BLaER1 treated with 17β-estradiol and CSF1 and Interleukin-3, amounts not matched to agents 10 nM and 100 nM (cell line): Measurements from ENCODE around the gene FAU.

Experiments used
- H3K27ac ChIP-seq, 11 experiments: shearing (Covaris generic); formaldehyde crosslinking; 2 replicates each; pipeline ENCODE4 v1.8.1; 2022
- H3K27me3 ChIP-seq, 11 experiments: shearing (Covaris generic); formaldehyde crosslinking; 2 replicates each; pipeline ENCODE4 v1.8.1; 2022
- H3K36me3 ChIP-seq, 11 experiments: shearing (Covaris generic); formaldehyde crosslinking; 2 replicates each; pipeline ENCODE4 v1.8.1; 2022
- H3K4me1 ChIP-seq, 10 experiments: shearing (Covaris generic); formaldehyde crosslinking; 2 replicates each; pipeline ENCODE4 v1.8.1; 2022
- H3K4me2 ChIP-seq, 11 experiments: shearing (Covaris generic); formaldehyde crosslinking; 2 replicates each; pipeline ENCODE4 v1.8.1; 2022
- H3K4me3 ChIP-seq, 10 experiments: shearing (Covaris generic); formaldehyde crosslinking; 2 replicates each; pipeline ENCODE4 v1.8.1; 2022
- H3K9ac ChIP-seq, 11 experiments: shearing (Covaris generic); formaldehyde crosslinking; 2 replicates each; pipeline ENCODE4 v1.8.1; 2022
- H3K9me3 ChIP-seq, 11 experiments: shearing (Covaris generic); formaldehyde crosslinking; replicated peaks in 1 of 11; 2 replicates each; pipeline ENCODE4 v1.8.1; 2022
- H4K20me1 ChIP-seq, 11 experiments: shearing (Covaris generic); formaldehyde crosslinking; 2 replicates each; pipeline ENCODE4 v1.8.1; 2022
- Cebpa-rat ChIP-seq, 11 experiments: shearing (Covaris generic); IDR thresholded peaks; 2 replicates each; pipeline ENCODE4 v1.8.1; 2022

Gene FAU

DNA sequence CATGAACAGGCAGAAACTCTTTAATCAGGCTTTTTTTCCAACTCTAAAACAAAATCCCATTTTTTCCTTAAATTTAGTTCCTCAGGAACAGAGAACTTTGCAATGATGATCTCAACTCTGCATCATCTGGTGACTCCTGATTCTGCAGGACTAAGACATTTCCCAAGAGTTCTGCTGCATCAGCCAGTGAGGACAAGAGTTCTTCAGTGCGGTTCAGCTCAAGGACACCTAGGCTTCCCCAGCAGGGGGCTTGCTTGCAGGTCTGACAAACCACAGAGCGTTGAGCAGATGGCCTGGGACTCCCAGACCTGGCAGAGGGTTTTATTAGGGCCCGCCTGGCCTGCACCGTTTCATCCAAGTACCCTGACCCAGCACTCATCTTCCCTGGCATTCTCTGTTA lies 44.5 kb downstream of the FAU start:
- no peak overlapping the region; a peak in 1 of 22 replicates for H3K27ac ChIP-seq
- no peak overlapping the region; a peak in 1 of 22 replicates for H3K9ac ChIP-seq
- TF ChIP-seq Cebpa-rat (IDR thresholded peaks at IDR 0.05), result no peak
- no peaks in the 10 kb centered on the region for H3K9me3 ChIP-seq
- H3K36me3 ChIP-seq, result peaks cover 0 to 73% (median 59%) of the 10 kb centered on the region in 11 experiments; a peak in 18 of 22 replicates
- H4K20me1 ChIP-seq, result peaks cover 0 to 55% (median 30%) of the 10 kb centered on the region in 11 experiments; a peak in 14 of 22 replicates
- no peaks in the 10 kb centered on the region for H3K27me3 ChIP-seq
- peak overlapping the region in 4 of 11 experiments; percentile 18 to 54 (median 48); a peak in 2 of 22 replicates for H3K4me2 ChIP-seq
- peaks cover 35 to 50% (median 44%) of the 10 kb centered on the region in 10 experiments for H3K4me1 ChIP-seq
- H3K4me3 ChIP-seq, result no peak overlapping the region

DNA sequence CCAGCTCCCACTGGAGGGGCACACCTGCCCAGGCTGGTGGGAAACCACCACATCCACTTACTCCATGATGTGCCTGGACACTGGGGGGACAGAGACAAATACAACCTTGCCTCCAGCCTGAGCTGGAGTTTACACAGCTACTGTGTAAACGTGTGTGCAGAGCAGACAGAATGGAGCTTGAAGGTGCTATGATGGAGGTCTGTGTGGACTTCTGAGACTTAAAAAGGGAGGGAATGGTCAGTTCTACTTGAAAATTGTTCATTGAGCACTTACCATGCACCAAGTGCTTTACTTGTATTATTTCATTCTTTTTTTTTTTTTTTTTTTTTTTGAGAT lies 49.3 kb downstream of the FAU start:
- no peaks in the 10 kb centered on the region; a peak in 1 of 22 replicates for H3K27me3 ChIP-seq
- TF ChIP-seq Cebpa-rat (IDR thresholded peaks at IDR 0.05), result no peak
- peaks cover 0 to 26% (median 20%) of the 10 kb centered on the region in 11 experiments; a peak in 17 of 22 replicates for H3K36me3 ChIP-seq
- H3K4me3 ChIP-seq, result no peak overlapping the region
- H3K4me2 ChIP-seq, result no peak overlapping the region; a peak in 2 of 22 replicates
- no peak overlapping the region for H3K9ac ChIP-seq
- no peak overlapping the region for H3K27ac ChIP-seq
- H4K20me1 ChIP-seq, result peaks cover 0 to 21% (median 7%) of the 10 kb centered on the region in 11 experiments; a peak in 12 of 22 replicates
- no peaks in the 10 kb centered on the region for H3K9me3 ChIP-seq
- H3K4me1 ChIP-seq, result peaks cover 0 to 13% (median 6%) of the 10 kb centered on the region in 10 experiments; a peak in 10 of 20 replicates

DNA sequence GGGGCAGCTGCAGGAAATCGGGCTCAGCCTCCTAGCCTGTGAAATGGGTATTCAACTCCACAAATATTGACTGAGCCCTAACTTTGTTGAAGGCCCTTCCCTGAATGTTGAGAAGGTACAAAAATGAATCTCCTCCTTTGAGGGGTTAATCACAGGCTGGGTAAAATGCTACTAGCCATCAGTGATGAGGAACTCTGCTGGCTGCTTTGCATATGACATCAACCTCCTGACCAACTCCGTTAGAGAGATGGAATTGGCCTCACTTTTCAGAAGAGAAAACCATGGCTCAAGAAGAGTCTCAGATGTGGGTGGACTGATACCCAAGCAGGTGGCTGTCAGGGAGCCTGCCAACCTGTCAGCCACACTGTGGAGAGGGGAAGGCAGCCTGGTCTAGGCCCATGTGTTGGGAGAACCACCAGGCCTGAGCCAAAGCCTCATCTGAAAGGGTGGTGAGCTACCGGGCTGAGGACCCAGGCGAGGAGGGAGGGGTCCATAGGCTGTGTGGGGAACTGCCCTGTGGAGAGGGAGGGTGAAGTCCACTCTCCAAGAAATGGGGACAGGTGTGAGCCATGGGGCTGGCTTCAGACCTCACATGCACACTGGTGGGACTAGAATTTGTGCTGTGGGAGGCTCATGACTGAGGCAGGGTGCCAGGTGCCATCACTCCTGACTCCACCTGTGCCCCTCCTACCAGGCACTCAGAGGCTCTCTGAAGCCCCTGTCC lies 49.9 kb downstream of the FAU start:
- Histone ChIP-seq H3K4me3 (no peak overlapping the region), H4K20me1 (peaks cover 0 to 16% (median 2%) of the 10 kb centered on the region in 11 experiments; a peak in 7 of 22 replicates), H3K9me3 (no peaks in the 10 kb centered on the region), H3K27me3 (no peaks in the 10 kb centered on the region; a peak in 1 of 22 replicates), H3K4me2 (peak overlapping the region in 1 of 11 experiments; percentile 19; a peak in 2 of 22 replicates), H3K36me3 (peaks cover 0 to 20% (median 15%) of the 10 kb centered on the region in 11 experiments; a peak in 17 of 22 replicates), H3K4me1 (peaks cover 0 to 11% (median 4%) of the 10 kb centered on the region in 10 experiments; a peak in 9 of 20 replicates), H3K9ac (no peak overlapping the region), H3K27ac (no peak overlapping the region)
- TF ChIP-seq Cebpa-rat (IDR thresholded peaks at IDR 0.05), result no peak
